ENCODE results near the gene PPDPF.

The PPDPF gene

DNA sequence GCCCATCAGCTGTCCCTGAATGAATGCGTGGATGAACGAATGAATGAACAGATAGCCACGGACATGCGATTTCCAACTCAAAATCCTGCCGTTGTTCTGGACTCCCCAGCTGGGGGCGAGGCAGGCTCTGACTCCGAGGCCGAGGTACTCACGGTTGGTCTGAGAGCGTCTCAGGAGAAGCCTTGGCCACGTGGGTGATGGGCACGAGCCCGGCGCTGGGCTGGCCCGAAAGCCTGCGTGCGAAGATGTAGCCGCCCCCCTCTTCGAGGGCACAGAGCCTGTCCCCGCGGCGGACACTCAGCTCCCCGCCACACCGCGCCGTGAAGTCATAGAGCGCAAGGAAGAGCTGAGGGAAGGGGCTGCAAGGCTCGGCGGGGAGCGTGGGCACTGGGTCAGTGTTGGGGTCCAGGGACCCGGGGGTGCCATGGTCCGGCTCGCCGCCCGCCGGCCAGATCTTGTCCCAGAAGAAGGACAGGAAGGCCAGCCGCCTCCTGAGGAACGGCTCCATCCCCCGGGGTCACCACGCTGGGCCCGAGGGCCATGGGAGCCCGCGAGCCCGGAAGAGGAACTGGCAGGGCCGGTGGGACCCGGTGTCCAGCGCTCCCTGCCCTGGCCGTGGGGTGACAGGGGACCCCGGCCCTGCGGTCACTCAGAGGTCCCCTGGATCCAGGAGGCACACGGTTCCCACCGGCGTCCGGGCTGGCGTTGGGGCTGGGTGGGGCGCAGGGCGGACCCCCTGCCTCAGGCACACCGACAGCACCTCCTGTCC lies 26.6 kb downstream of the PPDPF start:
- 81% methylated on average over 49 to 58 of the region's 58 CpGs for WGBS, 2 experiments (ENCODE audit: insufficient coverage in 2 of 2)
- Histone ChIP-seq H3K36me3 (ENCODE audit: control insufficient read depth, insufficient read depth, low read length) (no peaks in the 10 kb centered on the region), H3K4me1 (ENCODE audit: control insufficient read depth, insufficient read depth, low read length, poor library complexity, severe bottlenecking) (peaks cover 6% of the 10 kb centered on the region), H3K4me3 (ENCODE audit: extremely low read depth, insufficient read depth, low read length, poor library complexity, severe bottlenecking) (no peak overlapping the region), H3K27ac (ENCODE audit: low read depth, low read length, severe bottlenecking) (no peak overlapping the region), H3K9me3 (ENCODE audit: control insufficient read depth, low read length) (no peaks in the 10 kb centered on the region)

GRCh38 chr20:63547725-63548480 lies 27.3 kb downstream of the PPDPF start, which contains the start of gene SRMS:
Gene SRMS, minus strand, starts transcription at chr20:63547749. Its CDS starts 286 bp downstream, at chr20:63547463.
- Histone ChIP-seq H3K4me1 (ENCODE audit: control insufficient read depth, insufficient read depth, low read length, poor library complexity, severe bottlenecking) (peaks cover 8% of the 10 kb centered on the region), H3K36me3 (ENCODE audit: control insufficient read depth, insufficient read depth, low read length) (no peaks in the 10 kb centered on the region), H3K27ac (ENCODE audit: low read depth, low read length, severe bottlenecking) (no peak within 1 kb of the TSS), H3K9me3 (ENCODE audit: control insufficient read depth, low read length) (no peaks in the 10 kb centered on the region), H3K4me3 (ENCODE audit: extremely low read depth, insufficient read depth, low read length, poor library complexity, severe bottlenecking) (no peak within 1 kb of the TSS)
- WGBS, 2 experiments (ENCODE audit: insufficient coverage in 2 of 2), result 64 to 66% methylated on average over 25 to 31 of the region's 35 CpGs

GRCh38 chr20:63548542-63548941 lies 28.0 kb downstream of the PPDPF start:
- H3K9me3 ChIP-seq (ENCODE audit: control insufficient read depth, low read length), result no peaks in the 10 kb centered on the region
- H3K4me3 ChIP-seq (ENCODE audit: extremely low read depth, insufficient read depth, low read length, poor library complexity, severe bottlenecking), result no peak overlapping the region
- no peaks in the 10 kb centered on the region for H3K36me3 ChIP-seq (ENCODE audit: control insufficient read depth, insufficient read depth, low read length)
- WGBS, 2 experiments (ENCODE audit: insufficient coverage in 2 of 2), result 78 to 82% methylated on average over 8 to 9 of the region's 11 CpGs
- H3K4me1 ChIP-seq (ENCODE audit: control insufficient read depth, insufficient read depth, low read length, poor library complexity, severe bottlenecking), result peaks cover 11% of the 10 kb centered on the region
- no peak overlapping the region for H3K27ac ChIP-seq (ENCODE audit: low read depth, low read length, severe bottlenecking)

DNA sequence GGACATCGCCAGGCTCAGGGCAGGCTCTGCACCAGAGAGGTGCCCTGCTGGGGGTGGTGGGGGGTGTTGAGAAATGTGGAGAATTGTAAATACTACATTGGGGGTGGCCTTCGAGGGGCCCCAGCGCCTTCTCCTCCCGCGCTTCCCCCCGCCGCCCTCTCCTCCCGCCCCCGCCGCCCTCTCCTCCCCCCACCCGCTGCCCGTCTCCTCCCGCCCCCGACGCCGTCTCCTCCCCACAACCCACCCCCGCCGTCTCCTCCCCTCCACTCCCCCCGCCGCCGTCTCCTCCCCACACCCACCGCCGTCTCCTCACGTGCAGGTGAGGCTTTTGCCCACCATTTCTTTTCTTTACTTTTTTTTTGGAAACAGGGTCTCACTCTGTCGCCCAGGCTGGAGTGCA lies 28.5 kb downstream of the PPDPF start:
- Histone ChIP-seq H3K9me3 (ENCODE audit: control insufficient read depth, low read length) (no peaks in the 10 kb centered on the region), H3K27ac (ENCODE audit: low read depth, low read length, severe bottlenecking) (no peak overlapping the region), H3K4me3 (ENCODE audit: extremely low read depth, insufficient read depth, low read length, poor library complexity, severe bottlenecking) (no peak overlapping the region), H3K36me3 (ENCODE audit: control insufficient read depth, insufficient read depth, low read length) (no peaks in the 10 kb centered on the region), H3K4me1 (ENCODE audit: control insufficient read depth, insufficient read depth, low read length, poor library complexity, severe bottlenecking) (peaks cover 11% of the 10 kb centered on the region)
- 75% methylated on average over 1 of the region's 25 CpGs; no CpG with 5 or more reads in 1 of the 2 experiments for WGBS, 2 experiments (ENCODE audit: insufficient coverage in 2 of 2)

GRCh38 chr20:63549679-63550282 lies 29.2 kb downstream of the PPDPF start:
- H3K4me1 ChIP-seq (ENCODE audit: control insufficient read depth, insufficient read depth, low read length, poor library complexity, severe bottlenecking), result peaks cover 16% of the 10 kb centered on the region
- WGBS, 2 experiments (ENCODE audit: insufficient coverage in 2 of 2), result 83 to 95% methylated on average over 10 to 14 of the region's 18 CpGs
- no peak overlapping the region for H3K4me3 ChIP-seq (ENCODE audit: extremely low read depth, insufficient read depth, low read length, poor library complexity, severe bottlenecking)

GRCh38 chr20:63551068-63551467 lies 30.5 kb downstream of the PPDPF start:
- no peak overlapping the region for H3K4me3 ChIP-seq (ENCODE audit: extremely low read depth, insufficient read depth, low read length, poor library complexity, severe bottlenecking)
- H3K4me1 ChIP-seq (ENCODE audit: control insufficient read depth, insufficient read depth, low read length, poor library complexity, severe bottlenecking), result peaks cover 9% of the 10 kb centered on the region
- no peak overlapping the region for H3K27ac ChIP-seq (ENCODE audit: low read depth, low read length, severe bottlenecking)
- H3K9me3 ChIP-seq (ENCODE audit: control insufficient read depth, low read length), result no peaks in the 10 kb centered on the region
- 65 to 77% methylated on average over 8 of the region's 9 CpGs for WGBS, 2 experiments (ENCODE audit: insufficient coverage in 2 of 2)
- no peaks in the 10 kb centered on the region for H3K36me3 ChIP-seq (ENCODE audit: control insufficient read depth, insufficient read depth, low read length)

More at GRCh38 chr20:63549679-63550282, 29.2 kb downstream of the PPDPF start:
- H3K27ac ChIP-seq (ENCODE audit: low read depth, low read length, severe bottlenecking), result no peak overlapping the region
- no peaks in the 10 kb centered on the region for H3K9me3 ChIP-seq (ENCODE audit: control insufficient read depth, low read length)
- no peaks in the 10 kb centered on the region for H3K36me3 ChIP-seq (ENCODE audit: control insufficient read depth, insufficient read depth, low read length)

DNA sequence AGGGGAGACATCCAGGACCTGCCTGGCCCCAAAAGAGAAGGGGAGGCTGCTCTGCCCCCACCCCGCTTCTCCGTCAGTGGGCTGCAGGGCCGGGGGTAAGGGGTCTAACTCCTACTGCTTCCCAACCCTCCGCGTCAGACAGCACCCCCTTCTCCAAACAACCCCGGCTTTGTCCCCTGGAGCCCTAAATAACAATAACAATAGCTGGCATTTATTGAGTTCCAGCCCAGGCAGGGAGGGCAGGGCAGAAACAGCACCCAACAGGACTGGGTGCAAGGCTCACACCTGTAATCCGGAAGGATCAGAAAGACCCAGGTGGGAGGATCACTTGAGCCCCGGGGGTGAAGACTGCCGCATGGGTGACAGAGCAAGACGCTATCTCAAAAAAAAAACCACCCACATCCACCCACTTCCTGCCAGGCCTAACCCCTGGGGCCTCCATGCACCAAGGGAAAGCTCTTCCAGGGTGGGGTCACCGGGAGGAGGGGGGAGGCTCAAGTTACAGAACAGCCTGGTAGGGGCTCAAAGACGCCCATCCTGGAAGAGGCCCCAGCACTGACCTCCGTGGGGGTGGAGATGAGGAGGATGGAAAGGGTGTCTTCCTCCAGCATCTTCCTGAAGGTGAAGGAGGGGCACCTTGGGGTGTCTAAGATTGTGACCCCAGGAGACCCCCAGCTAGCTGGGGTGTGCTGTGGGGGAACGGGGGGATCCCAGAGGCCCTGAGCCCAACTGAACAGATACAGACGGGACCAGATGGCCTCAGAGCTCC lies 32.1 kb downstream of the PPDPF start:
- H3K36me3 ChIP-seq (ENCODE audit: control insufficient read depth, insufficient read depth, low read length), result no peaks in the 10 kb centered on the region
- 50 to 64% methylated on average over 4 to 7 of the region's 15 CpGs for WGBS, 2 experiments (ENCODE audit: insufficient coverage in 2 of 2)

DNA sequence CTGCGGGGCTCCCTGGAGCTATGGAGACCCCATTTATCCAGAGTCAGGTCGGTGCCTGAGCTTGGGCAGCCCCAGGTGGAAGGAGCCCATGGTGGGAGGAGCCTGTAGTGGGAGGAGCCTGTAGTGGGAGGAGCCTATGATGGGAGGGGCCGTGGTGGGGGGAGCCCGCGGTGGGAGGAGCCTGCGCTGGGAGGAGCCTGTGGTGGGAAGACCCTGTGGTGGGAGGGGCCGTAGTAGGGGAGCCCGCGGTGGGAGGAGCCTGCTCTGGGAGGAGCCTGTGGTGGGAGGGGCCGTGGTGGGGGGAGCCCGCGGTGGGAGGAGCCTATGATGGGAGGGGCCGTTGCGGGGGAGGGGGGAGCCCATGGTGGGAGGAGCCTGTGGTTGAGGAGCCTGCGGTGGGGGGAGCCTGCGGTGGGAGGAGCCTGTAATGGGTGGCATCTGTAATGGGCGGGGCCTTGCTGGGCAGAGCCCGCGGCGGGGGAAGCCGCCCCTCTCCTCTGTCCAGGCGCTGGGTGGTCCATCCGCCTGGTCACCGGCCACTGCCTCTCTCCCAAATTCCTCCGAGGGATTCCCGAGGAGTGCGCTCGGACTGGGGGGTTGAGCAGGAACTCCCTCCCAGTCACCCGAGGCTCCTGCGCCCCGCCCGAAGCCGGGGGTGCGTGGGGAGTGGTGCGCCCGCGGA lies 32.8 kb downstream of the PPDPF start:
- 0 to 5% methylated on average over 12 to 22 of the region's 37 CpGs for WGBS, 2 experiments (ENCODE audit: insufficient coverage in 2 of 2)
- no peaks in the 10 kb centered on the region for H3K36me3 ChIP-seq (ENCODE audit: control insufficient read depth, insufficient read depth, low read length)
- peak overlapping the region; percentile 49 for H3K27ac ChIP-seq (ENCODE audit: low read depth, low read length, severe bottlenecking)
- peak overlapping the region; percentile 53 for H3K4me3 ChIP-seq (ENCODE audit: extremely low read depth, insufficient read depth, low read length, poor library complexity, severe bottlenecking)
- H3K4me1 ChIP-seq (ENCODE audit: control insufficient read depth, insufficient read depth, low read length, poor library complexity, severe bottlenecking), result peaks cover 9% of the 10 kb centered on the region
- no peaks in the 10 kb centered on the region for H3K9me3 ChIP-seq (ENCODE audit: control insufficient read depth, low read length)

More for the DNA sequence above, 32.1 kb downstream of the PPDPF start:
- Histone ChIP-seq H3K4me1 (ENCODE audit: control insufficient read depth, insufficient read depth, low read length, poor library complexity, severe bottlenecking) (peaks cover 9% of the 10 kb centered on the region), H3K27ac (ENCODE audit: low read depth, low read length, severe bottlenecking) (no peak overlapping the region), H3K4me3 (ENCODE audit: extremely low read depth, insufficient read depth, low read length, poor library complexity, severe bottlenecking) (no peak overlapping the region), H3K9me3 (ENCODE audit: control insufficient read depth, low read length) (no peaks in the 10 kb centered on the region)

- peaks cover 9% of the 10 kb centered on the region for H3K4me1 ChIP-seq (ENCODE audit: control insufficient read depth, insufficient read depth, low read length, poor library complexity, severe bottlenecking)
- no peaks in the 10 kb centered on the region for H3K36me3 ChIP-seq (ENCODE audit: control insufficient read depth, insufficient read depth, low read length)
- WGBS, 2 experiments (ENCODE audit: insufficient coverage in 2 of 2), result 2% methylated on average over 9 to 21 of the region's 34 CpGs
- H3K27ac ChIP-seq (ENCODE audit: low read depth, low read length, severe bottlenecking), result peak within 1 kb of the TSS; percentile 49
- no peaks in the 10 kb centered on the region for H3K9me3 ChIP-seq (ENCODE audit: control insufficient read depth, low read length)
- H3K4me3 ChIP-seq (ENCODE audit: extremely low read depth, insufficient read depth, low read length, poor library complexity, severe bottlenecking), result peak within 1 kb of the TSS; percentile 53
These were observed 33.3 kb downstream of the PPDPF start, which contains the start of gene FNDC11 for GRCh38 chr20:63553933-63554290. Gene FNDC11, plus strand, starts transcription at chr20:63554159. Its CDS starts 1,505 bp downstream, at chr20:63555664.

All from mesodermal cell (in vitro differentiated cells).